HG02943 (cell line): ENCODE results near the gene LGR6.

Experiments
- ATAC-seq: cut with Tn5 transposase; IDR thresholded peaks from one replicate; pipeline ENCODE4 v1.9.1; 2021; ENCODE audit warnings: mild to moderate bottlenecking, low read depth, moderate library complexity; ENCODE audit not compliant: unreplicated experiment

The LGR6 gene

GRCh38 chr1:202199040-202199889 is 5.7 kb downstream of the LGR6 start:
- no peak for ATAC-seq

- ATAC-seq = no peak
Observed at GRCh38 chr1:202200112-202200548, 6.5 kb downstream of the LGR6 start.

GRCh38 chr1:202200669-202201068 is 7.1 kb downstream of the LGR6 start:
- no peak for ATAC-seq

- ATAC-seq = no peak
Observed at GRCh38 chr1:202201266-202201665, 7.7 kb downstream of the LGR6 start.

- ATAC-seq = no peak
Observed at GRCh38 chr1:202201971-202202370, 8.4 kb downstream of the LGR6 start.

- ATAC-seq = no peak
Observed at GRCh38 chr1:202202500-202203168, 9.0 kb downstream of the LGR6 start.

GRCh38 chr1:202203238-202204039 is 9.8 kb downstream of the LGR6 start:
- no peak for ATAC-seq

GRCh38 chr1:202204065-202204464 is 10.5 kb downstream of the LGR6 start:
- ATAC-seq = no peak

GRCh38 chr1:202205523-202206190 is 12.1 kb downstream of the LGR6 start:
- ATAC-seq = no peak

- no peak for ATAC-seq
Observed at GRCh38 chr1:202207292-202207691, 13.7 kb downstream of the LGR6 start.

GRCh38 chr1:202208351-202208857 is 14.8 kb downstream of the LGR6 start:
- ATAC-seq = no peak

- ATAC-seq = no peak
Observed at GRCh38 chr1:202210385-202210784, 16.8 kb downstream of the LGR6 start.

- no peak for ATAC-seq
Observed at GRCh38 chr1:202210969-202211368, 17.4 kb downstream of the LGR6 start.

- no peak for ATAC-seq
Observed at GRCh38 chr1:202212787-202213186, 19.2 kb downstream of the LGR6 start.

GRCh38 chr1:202213361-202214088 is 19.9 kb downstream of the LGR6 start:
- ATAC-seq = no peak

- ATAC-seq = no peak
Observed at GRCh38 chr1:202214089-202214843, 20.7 kb downstream of the LGR6 start.

GRCh38 chr1:202215472-202216130 is 22.0 kb downstream of the LGR6 start:
- no peak for ATAC-seq

- no peak for ATAC-seq
Observed at GRCh38 chr1:202216691-202217090, 23.1 kb downstream of the LGR6 start.
